ENCODE data around the gene UTP18. TPM values are rescaled to one million over a fixed set of nuclear protein-coding genes. Genes with fewer than 3 reads are reported as not detected.
"Not testable (repeated sequence)": the region's sequence is repeated elsewhere in the genome, so short reads cannot be mapped to it uniquely, and the experiment has no call there.

UTP18 gene
- polyA plus RNA-seq, 6 donors from 2014 or later = 38.8 to 70.4 (median 51.5) TPM

GRCh38 chr17:51322390-51323029 is 62.2 kb downstream of the UTP18 start:
- DNase-seq (no peak), ATAC-seq (ENCODE audit: low read depth in 2 of 2) (no peak)
- Mint-ChIP-seq H3K27me3 (peaks cover 9 to 27% (median 11%) of the 10 kb centered on the region in 3 donors), H3K27ac (no peak overlapping the region), H3K36me3 (peaks cover 6 to 27% of the 10 kb centered on the region in 2 donors), H3K4me1 (peaks cover 4 to 12% (median 11%) of the 10 kb centered on the region in 3 donors), H3K9me3 (peaks cover 8 to 37% (median 14%) of the 10 kb centered on the region in 7 donors), H3K4me3 (no peak overlapping the region)

GRCh38 chr17:51325471-51325870 is 65.1 kb downstream of the UTP18 start:
- Mint-ChIP-seq H3K27me3 (peaks cover 19 to 48% (median 33%) of the 10 kb centered on the region in 3 donors), H3K36me3 (peaks cover 5 to 17% of the 10 kb centered on the region in 2 donors), H3K4me1 (no peaks in the 10 kb centered on the region), H3K4me3 (no peak overlapping the region), H3K27ac (no peak overlapping the region), H3K9me3 (peaks cover 0 to 19% (median 4%) of the 10 kb centered on the region in 7 donors)
- no peak for ATAC-seq (ENCODE audit: low read depth in 2 of 2)
- no peak for DNase-seq

GRCh38 chr17:51330861-51331503 is 70.6 kb downstream of the UTP18 start:
- Mint-ChIP-seq H3K9me3 (peaks cover 2 to 16% (median 4%) of the 10 kb centered on the region in 7 donors), H3K36me3 (peaks cover 3 to 17% of the 10 kb centered on the region in 2 donors), H3K27me3 (peaks cover 32 to 57% (median 52%) of the 10 kb centered on the region in 3 donors)
- not testable (repeated sequence) for DNase-seq; H3K27ac Mint-ChIP-seq; H3K4me3 Mint-ChIP-seq; ATAC-seq (ENCODE audit: low read depth in 2 of 2); H3K4me1 Mint-ChIP-seq

GRCh38 chr17:51335006-51335590 is 74.8 kb downstream of the UTP18 start:
- ATAC-seq (ENCODE audit: low read depth in 2 of 2) (no peak), DNase-seq (no peak)
- peaks cover 19 to 42% (median 42%) of the 10 kb centered on the region in 3 donors for H3K27me3 Mint-ChIP-seq
- H3K4me1 Mint-ChIP-seq = no peaks in the 10 kb centered on the region
- H3K27ac Mint-ChIP-seq = no peak overlapping the region
- no peaks in the 10 kb centered on the region for H3K36me3 Mint-ChIP-seq
- H3K4me3 Mint-ChIP-seq = no peak overlapping the region
- peaks cover 0 to 4% (median 0%) of the 10 kb centered on the region in 7 donors for H3K9me3 Mint-ChIP-seq

DNA sequence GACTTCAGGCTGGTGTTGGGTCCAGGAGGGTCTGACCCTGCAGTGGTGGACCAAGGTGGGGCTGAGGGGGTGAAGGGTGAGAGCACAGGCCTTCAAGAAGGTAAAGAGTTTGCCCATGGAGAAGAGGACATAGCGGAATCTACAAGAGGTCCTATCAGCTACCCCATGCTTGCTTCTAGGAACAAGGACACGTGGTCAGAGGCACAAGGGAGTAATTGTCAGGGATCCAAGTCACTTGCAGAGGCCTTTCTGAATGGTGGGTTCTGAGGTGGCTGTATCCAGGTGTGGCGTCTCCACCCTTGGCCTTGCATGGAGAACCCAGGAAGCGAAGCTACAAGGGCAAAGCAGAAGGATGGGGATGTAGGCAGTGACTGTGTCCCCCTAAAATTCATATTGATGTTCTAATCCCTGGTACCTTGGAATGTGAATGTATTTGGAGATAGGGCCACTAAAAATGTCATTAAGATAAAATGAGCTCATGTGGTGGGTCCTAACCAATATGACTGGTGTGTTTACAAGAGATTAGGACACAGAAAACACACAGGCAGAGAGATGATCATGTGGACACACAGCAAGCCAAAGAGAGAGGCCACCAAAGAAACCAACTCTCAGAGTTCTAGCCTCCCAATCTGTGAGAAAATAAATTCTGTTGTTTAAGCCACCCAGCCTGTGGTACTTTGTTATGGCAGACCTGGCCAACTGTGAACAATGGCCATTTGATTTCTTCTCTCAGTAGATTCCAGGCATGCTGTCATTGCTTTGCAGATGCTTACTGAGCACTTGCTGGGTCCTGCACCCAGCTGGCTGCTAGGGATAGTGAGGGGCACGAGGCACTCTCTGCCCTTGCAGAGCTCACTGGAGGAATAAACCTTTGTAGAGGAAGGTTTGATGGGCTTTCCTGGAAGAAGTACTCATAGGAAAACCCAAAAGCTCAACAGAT is 75.8 kb downstream of the UTP18 start:
- no peaks in the 10 kb centered on the region for H3K36me3 Mint-ChIP-seq
- H3K9me3 Mint-ChIP-seq = peaks cover 0 to under 1% (median 0%) of the 10 kb centered on the region in 7 donors

GRCh38 chr17:51341457-51341856 is 81.1 kb downstream of the UTP18 start:
- H3K27ac Mint-ChIP-seq = no peak overlapping the region
- no peak overlapping the region for H3K4me3 Mint-ChIP-seq
- H3K36me3 Mint-ChIP-seq = no peaks in the 10 kb centered on the region
- ATAC-seq (ENCODE audit: low read depth in 2 of 2) (no peak), DNase-seq (no peak)
- no peaks in the 10 kb centered on the region for H3K9me3 Mint-ChIP-seq
- no peaks in the 10 kb centered on the region for H3K4me1 Mint-ChIP-seq
- peaks cover 26 to 60% (median 42%) of the 10 kb centered on the region in 3 donors for H3K27me3 Mint-ChIP-seq

More for the DNA sequence above, 75.8 kb downstream of the UTP18 start:
- H3K27me3 Mint-ChIP-seq = peaks cover 21 to 43% (median 42%) of the 10 kb centered on the region in 3 donors
- no peak overlapping the region for H3K4me3 Mint-ChIP-seq
- ATAC-seq (ENCODE audit: low read depth in 2 of 2) (no peak), DNase-seq (no peak)
- no peak overlapping the region for H3K27ac Mint-ChIP-seq
- no peaks in the 10 kb centered on the region for H3K4me1 Mint-ChIP-seq

- H3K27ac Mint-ChIP-seq = no peak overlapping the region
- H3K4me1 Mint-ChIP-seq = no peaks in the 10 kb centered on the region
- H3K27me3 Mint-ChIP-seq = peaks cover 27 to 52% (median 35%) of the 10 kb centered on the region in 3 donors
- no peaks in the 10 kb centered on the region for H3K36me3 Mint-ChIP-seq
- H3K9me3 Mint-ChIP-seq = no peaks in the 10 kb centered on the region
- ATAC-seq (ENCODE audit: low read depth in 2 of 2) (no peak), DNase-seq (no peak)
- H3K4me3 Mint-ChIP-seq = no peak overlapping the region
Measured at GRCh38 chr17:51342257-51342656, 81.9 kb downstream of the UTP18 start.

- Mint-ChIP-seq H3K27me3 (peaks cover 37 to 42% (median 39%) of the 10 kb centered on the region in 3 donors), H3K4me3 (no peak overlapping the region), H3K36me3 (no peaks in the 10 kb centered on the region), H3K4me1 (no peaks in the 10 kb centered on the region), H3K9me3 (no peaks in the 10 kb centered on the region), H3K27ac (no peak overlapping the region)
- ATAC-seq (ENCODE audit: low read depth in 2 of 2) = no peak
- DNase-seq = no peak
Measured at GRCh38 chr17:51344532-51344931, 84.2 kb downstream of the UTP18 start.

DNA sequence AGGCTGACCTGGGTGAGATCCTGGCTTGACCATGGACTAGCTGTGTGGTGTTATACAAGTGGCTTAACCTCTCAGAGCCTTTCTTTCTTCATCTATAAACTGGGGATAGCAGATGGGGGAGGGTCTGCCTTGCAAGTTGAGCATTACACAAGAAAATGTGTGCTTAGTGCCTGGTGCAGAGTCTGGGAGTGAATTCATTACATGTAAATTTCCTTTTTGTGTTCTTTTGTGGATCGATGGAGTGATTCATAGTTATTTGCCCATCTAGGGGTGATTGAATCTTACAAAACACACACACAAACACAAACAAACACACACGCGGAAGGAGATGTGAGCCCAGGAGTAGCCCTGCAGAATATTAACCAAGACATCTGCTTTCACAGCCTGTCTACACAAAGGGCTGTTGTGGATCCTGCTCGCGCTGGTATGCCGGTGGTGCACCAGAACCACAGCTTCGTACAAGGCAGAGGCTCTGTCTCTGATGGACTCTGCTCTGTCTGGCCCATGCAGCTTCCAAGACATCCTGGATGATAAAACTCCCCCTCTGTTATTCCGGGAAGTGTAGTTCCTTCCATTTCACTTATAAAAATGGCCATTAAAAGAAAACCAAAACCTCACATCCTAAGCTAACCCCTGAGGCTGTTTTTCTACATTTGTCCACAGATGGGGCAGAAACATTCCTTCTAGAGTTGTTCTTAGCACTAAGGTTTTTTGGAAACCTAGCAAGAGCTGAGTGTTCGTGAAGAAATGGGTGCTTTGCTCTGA is 86.1 kb downstream of the UTP18 start:
- ATAC-seq (ENCODE audit: low read depth in 2 of 2) (no peak), DNase-seq (no peak)
- H3K27me3 Mint-ChIP-seq = peaks cover 38 to 60% (median 47%) of the 10 kb centered on the region in 3 donors
- no peaks in the 10 kb centered on the region for H3K4me1 Mint-ChIP-seq
- no peak overlapping the region for H3K4me3 Mint-ChIP-seq
- no peaks in the 10 kb centered on the region for H3K9me3 Mint-ChIP-seq
- no peaks in the 10 kb centered on the region for H3K36me3 Mint-ChIP-seq
- no peak overlapping the region for H3K27ac Mint-ChIP-seq

Other genes with a start within 250 kb of the UTP18 start
- gene SPAG9, start 139.7 kb upstream of the UTP18 start, polyA plus RNA-seq (ENCODE audit: low read depth in 6 of 6) = 1 to 10 TPM; 1.9 to 7.2 (median 5.2) TPM
- 100 to 1,000 TPM in 1 of 6 donors, 10 to 100 TPM in 5; 51.4 to 131 (median 82.7) TPM for gene NME1, start 107.0 kb upstream of the UTP18 start, polyA plus RNA-seq (ENCODE audit: low read depth in 6 of 6)
- gene NME2, start 94.1 kb upstream of the UTP18 start, polyA plus RNA-seq (ENCODE audit: low read depth in 6 of 6) = 100 to 1,000 TPM; 252 to 369 (median 320) TPM
- gene MBTD1, start 497 bp upstream of the UTP18 start, polyA plus RNA-seq (ENCODE audit: low read depth in 6 of 6) = 10 to 100 TPM in 4 of 6 donors, 1 to 10 TPM in 2; 4.0 to 16.3 (median 10.9) TPM